Right hindlimb (tissue), 1 donor: Measurements from ENCODE around the gene CLDN18.

ENCODE experiments used
- DNase-seq: peaks from one replicate; pipeline ENCODE4 v3.0.0-alpha.2; 2018

CLDN18 gene

GRCh38 chr3:138027821-138028220 lies 17.9 kb downstream of the CLDN18 start:
- DNase-seq: no peak

GRCh38 chr3:138030734-138031280 lies 20.8 kb downstream of the CLDN18 start:
- no peak for DNase-seq

GRCh38 chr3:138031536-138031935 lies 21.6 kb downstream of the CLDN18 start:
- DNase-seq: no peak

- DNase-seq: no peak
Measured at GRCh38 chr3:138032567-138032966, 22.6 kb downstream of the CLDN18 start.

- no peak for DNase-seq
Measured at GRCh38 chr3:138033202-138033691, 23.3 kb downstream of the CLDN18 start.

- DNase-seq: no peak
Measured at GRCh38 chr3:138034918-138035317, 25.0 kb downstream of the CLDN18 start.

GRCh38 chr3:138036572-138036971 lies 26.6 kb downstream of the CLDN18 start:
- no peak for DNase-seq

GRCh38 chr3:138038725-138039462 lies 28.9 kb downstream of the CLDN18 start:
- DNase-seq: no peak

- no peak for DNase-seq
Measured at GRCh38 chr3:138042043-138042442, 32.1 kb downstream of the CLDN18 start.

- no peak for DNase-seq
Measured at GRCh38 chr3:138043266-138044029, 33.5 kb downstream of the CLDN18 start.

- DNase-seq: no peak
Measured at GRCh38 chr3:138046085-138046484, 36.1 kb downstream of the CLDN18 start.

- no peak for DNase-seq
Measured at GRCh38 chr3:138046955-138047354, 37.0 kb downstream of the CLDN18 start.

GRCh38 chr3:138047596-138048158 lies 37.7 kb downstream of the CLDN18 start:
- no peak for DNase-seq

- no peak for DNase-seq
Measured at GRCh38 chr3:138049157-138049919, 39.4 kb downstream of the CLDN18 start.

GRCh38 chr3:138051947-138052802 lies 42.2 kb downstream of the CLDN18 start:
- DNase-seq: no peak

- no peak for DNase-seq
Measured at GRCh38 chr3:138054057-138054456, 44.1 kb downstream of the CLDN18 start.

GRCh38 chr3:138057384-138057783 lies 47.4 kb downstream of the CLDN18 start:
- no peak for DNase-seq

GRCh38 chr3:138059261-138059660 lies 49.3 kb downstream of the CLDN18 start:
- DNase-seq: no peak

GRCh38 chr3:138060792-138061191 lies 50.8 kb downstream of the CLDN18 start:
- DNase-seq: no peak

- DNase-seq: no peak
Measured at GRCh38 chr3:138062037-138062436, 52.1 kb downstream of the CLDN18 start.

GRCh38 chr3:138062626-138063025 lies 52.7 kb downstream of the CLDN18 start:
- DNase-seq: no peak

GRCh38 chr3:138063416-138063815 lies 53.5 kb downstream of the CLDN18 start:
- no peak for DNase-seq
